Thoracic aorta (tissue), 2 donors: ENCODE measurements around the gene PTPRE. TPM values are rescaled to one million over a fixed set of nuclear protein-coding genes. Genes with fewer than 3 reads are reported as not detected.

Experiments used
- ATAC-seq: fragments of 150-250 bp; one replicate; pipeline ENCODE4 v1.8.0; 2017; ENCODE audit warnings: low read depth; ENCODE audit not compliant: insufficient number of reproducible peaks, low FRiP score
- DNase-seq: peaks from one replicate; pipeline ENCODE4 v3.0.0-alpha.2; 2020; ENCODE audit warnings: low spot score
- H3K27ac ChIP-seq, 2 donors: fragments of 200-600 bp; sonication (generic); 1 replicate in 1 of 2; 2 replicates in 1 of 2; pipeline ENCODE4 v1.5.1; 2016; ENCODE audit warnings: mild to moderate bottlenecking in 2 of 2, moderate library complexity in 2 of 2
- H3K27me3 ChIP-seq: fragments of 200-600 bp; sonication (generic); replicated peaks from 2 replicates; pipeline ENCODE4 v1.6.0; 2016; ENCODE audit warnings: mild to moderate bottlenecking; ENCODE audit not compliant: insufficient read depth
- H3K36me3 ChIP-seq: fragments of 200-600 bp; sonication (generic); one replicate; pipeline ENCODE4 v1.5.1; 2016
- H3K4me1 ChIP-seq, 2 donors: fragments of 200-600 bp; sonication (generic); 1 replicate in 1 of 2; 2 replicates in 1 of 2; pipeline versions ENCODE4 v1.5.1 to v1.6.0; 2016; ENCODE audit warnings: low read depth in 2 of 2, mild to moderate bottlenecking in 1 of 2; ENCODE audit not compliant: control insufficient read depth in 1 of 2
- H3K4me3 ChIP-seq: fragments of 200-600 bp; sonication (generic); 2 replicates; pipeline ENCODE4 v1.5.1; 2016; ENCODE audit warnings: mild to moderate bottlenecking
- H3K9me3 ChIP-seq: fragments of 200-600 bp; sonication (generic); 2 replicates; pipeline ENCODE4 v1.5.1; 2016
- total RNA-seq, 2 donors: library from RNA; depleted of rRNA; stranded (reverse); fragments of >200 nt; gene quantifications; one replicate each; pipeline versions ENCODE4 v1.1.0 to v1.2.3, GENCODE V29; 2016
- TF ChIP-seq, protein P1 (sequence below): fragments of 200-600 bp; sonication (generic); IDR thresholded peaks from one replicate; pipeline ENCODE4 v1.5.1; 2019; ENCODE audit warnings: antibody characterized with exemption

Gene PTPRE
- total RNA-seq, 2 donors from 2014 or later = 41.9 to 45.1 TPM

DNA sequence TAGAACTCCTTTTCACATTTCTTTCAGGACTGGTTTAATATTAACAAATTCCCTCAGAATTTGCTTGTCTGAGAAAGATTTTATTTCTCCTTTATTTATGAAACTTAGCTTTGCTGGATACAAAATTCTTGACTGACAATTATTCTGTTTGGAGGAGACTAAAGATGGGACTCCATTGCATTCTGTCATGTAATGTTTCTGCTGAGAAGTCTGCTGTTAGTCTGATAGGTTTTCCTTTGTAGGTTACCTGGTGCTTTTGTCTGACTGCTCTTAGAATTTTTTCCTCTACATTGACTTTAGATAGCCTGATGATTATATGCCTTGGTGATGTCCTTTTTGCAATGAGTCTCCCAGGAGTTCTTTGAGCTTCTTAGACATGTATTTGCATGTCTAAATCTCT lies 37.6 kb upstream of the PTPRE start:
- peaks cover 0 to 15% of the 10 kb centered on the region in 2 donors for H3K4me1 ChIP-seq
- peaks cover 9% of the 10 kb centered on the region for H3K9me3 ChIP-seq
- no peak overlapping the region for H3K4me3 ChIP-seq
- TF ChIP-seq, protein P1, sequence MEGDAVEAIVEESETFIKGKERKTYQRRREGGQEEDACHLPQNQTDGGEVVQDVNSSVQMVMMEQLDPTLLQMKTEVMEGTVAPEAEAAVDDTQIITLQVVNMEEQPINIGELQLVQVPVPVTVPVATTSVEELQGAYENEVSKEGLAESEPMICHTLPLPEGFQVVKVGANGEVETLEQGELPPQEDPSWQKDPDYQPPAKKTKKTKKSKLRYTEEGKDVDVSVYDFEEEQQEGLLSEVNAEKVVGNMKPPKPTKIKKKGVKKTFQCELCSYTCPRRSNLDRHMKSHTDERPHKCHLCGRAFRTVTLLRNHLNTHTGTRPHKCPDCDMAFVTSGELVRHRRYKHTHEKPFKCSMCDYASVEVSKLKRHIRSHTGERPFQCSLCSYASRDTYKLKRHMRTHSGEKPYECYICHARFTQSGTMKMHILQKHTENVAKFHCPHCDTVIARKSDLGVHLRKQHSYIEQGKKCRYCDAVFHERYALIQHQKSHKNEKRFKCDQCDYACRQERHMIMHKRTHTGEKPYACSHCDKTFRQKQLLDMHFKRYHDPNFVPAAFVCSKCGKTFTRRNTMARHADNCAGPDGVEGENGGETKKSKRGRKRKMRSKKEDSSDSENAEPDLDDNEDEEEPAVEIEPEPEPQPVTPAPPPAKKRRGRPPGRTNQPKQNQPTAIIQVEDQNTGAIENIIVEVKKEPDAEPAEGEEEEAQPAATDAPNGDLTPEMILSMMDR = no peak
- H3K36me3 ChIP-seq = no peaks in the 10 kb centered on the region
- H3K27ac ChIP-seq = no peak overlapping the region
- DNase-seq = no peak
- no peaks in the 10 kb centered on the region for H3K27me3 ChIP-seq
- ATAC-seq = no peak

DNA sequence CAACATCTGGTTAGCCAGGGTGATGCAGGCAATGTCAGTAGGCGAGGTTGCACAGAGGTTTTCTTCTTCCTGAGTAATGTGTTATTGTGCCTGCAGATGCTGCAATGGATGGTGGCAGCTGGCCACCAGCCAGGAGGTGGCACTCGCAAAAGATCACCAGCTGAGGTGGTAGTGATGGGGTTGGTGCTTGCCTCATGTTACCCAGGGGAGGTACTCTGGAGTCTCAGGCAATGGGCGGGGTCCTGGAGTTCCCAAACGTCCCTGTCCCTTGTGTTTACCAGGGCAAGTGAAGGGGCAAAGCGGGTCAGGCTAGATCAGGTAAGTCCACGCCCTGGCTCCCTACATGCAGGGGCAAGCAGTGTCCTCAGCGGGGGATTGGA lies 35.3 kb upstream of the PTPRE start:
- ATAC-seq = no peak

GRCh38 chr10:127872011-127872761 lies 34.7 kb upstream of the PTPRE start:
- ATAC-seq (no peak), DNase-seq (no peak)

More for the DNA sequence above, 35.3 kb upstream of the PTPRE start:
- Histone ChIP-seq H3K4me3 (no peak overlapping the region), H3K27ac (no peak overlapping the region), H3K9me3 (peaks cover 9% of the 10 kb centered on the region), H3K27me3 (no peaks in the 10 kb centered on the region), H3K36me3 (no peaks in the 10 kb centered on the region), H3K4me1 (peaks cover 0 to 15% of the 10 kb centered on the region in 2 donors)
- DNase-seq = no peak
- TF ChIP-seq, protein P1 = no peak

GRCh38 chr10:127872871-127873600 lies 33.9 kb upstream of the PTPRE start:
- Histone ChIP-seq H3K27ac (no peak overlapping the region), H3K9me3 (peaks cover 9% of the 10 kb centered on the region), H3K4me1 (peaks cover 0 to 15% of the 10 kb centered on the region in 2 donors), H3K27me3 (no peaks in the 10 kb centered on the region), H3K36me3 (no peaks in the 10 kb centered on the region), H3K4me3 (no peak overlapping the region)
- DNase-seq = no peak
- ATAC-seq = no peak
- TF ChIP-seq, protein P1 = no peak

More at GRCh38 chr10:127872011-127872761, 34.7 kb upstream of the PTPRE start:
- Histone ChIP-seq H3K36me3 (no peaks in the 10 kb centered on the region), H3K27me3 (no peaks in the 10 kb centered on the region), H3K4me1 (peaks cover 0 to 15% of the 10 kb centered on the region in 2 donors), H3K27ac (no peak overlapping the region), H3K9me3 (peaks cover 9% of the 10 kb centered on the region), H3K4me3 (no peak overlapping the region)
- TF ChIP-seq, protein P1 = no peak

- H3K27me3 ChIP-seq = no peaks in the 10 kb centered on the region
- no peak overlapping the region for H3K27ac ChIP-seq
- peaks cover 0 to 15% of the 10 kb centered on the region in 2 donors for H3K4me1 ChIP-seq
- no peak overlapping the region for H3K4me3 ChIP-seq
- DNase-seq = no peak
- ATAC-seq = no peak
- no peaks in the 10 kb centered on the region for H3K36me3 ChIP-seq
- peaks cover 6% of the 10 kb centered on the region for H3K9me3 ChIP-seq
- TF ChIP-seq, protein P1 = no peak
These were observed 32.9 kb upstream of the PTPRE start for GRCh38 chr10:127873901-127874470.
